ENCODE data around the gene NLK.
A peak's percentile ranks its signal among the peaks of the same experiment; 100 is the strongest.

The NLK gene

DNA sequence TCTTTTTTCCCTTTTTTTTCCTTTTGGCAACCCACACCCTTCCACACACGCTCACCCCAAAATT lies at the start of gene NLK:
TSS of gene NLK (plus strand) at position 21 of the 64 bp plus-strand sequence. CDS start 197 bp downstream, outside the sequence.
- H3K4me3 ChIP-seq (ENCODE audit: low read depth, low read length), result peak within 1 kb of the TSS; percentile 93
- no peak for DNase-seq (ENCODE audit: low read depth)
- TF ChIP-seq, protein P1, sequence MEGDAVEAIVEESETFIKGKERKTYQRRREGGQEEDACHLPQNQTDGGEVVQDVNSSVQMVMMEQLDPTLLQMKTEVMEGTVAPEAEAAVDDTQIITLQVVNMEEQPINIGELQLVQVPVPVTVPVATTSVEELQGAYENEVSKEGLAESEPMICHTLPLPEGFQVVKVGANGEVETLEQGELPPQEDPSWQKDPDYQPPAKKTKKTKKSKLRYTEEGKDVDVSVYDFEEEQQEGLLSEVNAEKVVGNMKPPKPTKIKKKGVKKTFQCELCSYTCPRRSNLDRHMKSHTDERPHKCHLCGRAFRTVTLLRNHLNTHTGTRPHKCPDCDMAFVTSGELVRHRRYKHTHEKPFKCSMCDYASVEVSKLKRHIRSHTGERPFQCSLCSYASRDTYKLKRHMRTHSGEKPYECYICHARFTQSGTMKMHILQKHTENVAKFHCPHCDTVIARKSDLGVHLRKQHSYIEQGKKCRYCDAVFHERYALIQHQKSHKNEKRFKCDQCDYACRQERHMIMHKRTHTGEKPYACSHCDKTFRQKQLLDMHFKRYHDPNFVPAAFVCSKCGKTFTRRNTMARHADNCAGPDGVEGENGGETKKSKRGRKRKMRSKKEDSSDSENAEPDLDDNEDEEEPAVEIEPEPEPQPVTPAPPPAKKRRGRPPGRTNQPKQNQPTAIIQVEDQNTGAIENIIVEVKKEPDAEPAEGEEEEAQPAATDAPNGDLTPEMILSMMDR (IDR thresholded peaks at IDR 0.05; ENCODE audit: low read depth, low read length, missing control alignments), result no peak

DNA sequence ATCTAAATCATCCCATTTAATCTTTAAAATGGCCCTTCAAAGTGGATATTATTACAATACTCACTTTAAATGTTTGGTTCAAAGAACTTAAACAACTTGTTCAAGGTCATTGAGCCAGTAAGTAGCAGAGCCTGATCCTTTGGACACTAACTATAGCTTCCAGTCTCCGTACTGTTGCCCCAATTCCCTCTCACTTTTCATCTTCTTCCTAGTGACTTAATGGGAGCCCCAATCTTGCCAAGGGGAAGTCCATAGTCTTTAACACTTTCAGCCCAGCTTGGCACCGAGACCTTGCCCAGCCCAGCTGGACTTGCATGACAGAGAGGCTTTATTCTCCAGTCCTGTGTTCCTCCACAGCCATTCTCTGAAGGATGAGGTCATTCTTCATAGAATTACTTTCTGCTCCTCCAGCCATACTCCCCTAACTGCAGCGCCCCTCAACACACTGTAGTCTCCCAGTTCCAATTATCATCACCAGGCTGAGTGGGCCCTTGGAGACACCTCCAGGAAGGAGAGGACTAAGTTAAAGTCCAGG lies 49.2 kb upstream of the NLK start:
- no peak for DNase-seq (ENCODE audit: low read depth)
- TF ChIP-seq, protein P1 (IDR thresholded peaks at IDR 0.05; ENCODE audit: low read depth, low read length, missing control alignments), result no peak
- H3K4me3 ChIP-seq (ENCODE audit: low read depth, low read length), result no peak overlapping the region

DNA sequence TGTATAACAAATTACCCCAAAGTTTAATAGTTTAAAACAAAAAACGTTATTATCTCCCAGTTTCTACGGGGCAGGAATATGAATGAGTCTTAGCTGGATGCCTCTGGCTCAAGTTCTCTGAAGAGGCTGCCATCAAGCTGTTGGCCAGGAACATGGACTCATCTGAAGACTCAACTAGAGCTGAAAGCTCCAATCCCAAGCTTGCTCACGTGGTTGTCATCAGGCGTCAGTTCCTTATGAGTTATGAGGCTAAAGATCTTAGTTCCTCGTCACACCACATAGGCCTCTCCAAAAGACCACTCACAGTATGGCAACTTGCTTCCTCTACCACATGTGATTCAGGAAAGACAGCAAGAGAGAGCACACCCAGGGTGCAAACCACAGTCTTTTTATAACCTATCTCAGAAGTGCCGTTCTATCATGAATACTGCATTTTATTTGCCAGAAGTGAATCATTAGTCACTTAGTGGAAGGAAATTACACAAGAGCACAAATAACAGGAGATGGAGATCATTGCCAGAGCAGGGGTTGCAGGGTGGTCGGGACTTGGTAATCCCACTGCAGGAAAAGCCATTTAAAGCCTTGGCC lies 48.7 kb upstream of the NLK start:
- no peak for DNase-seq (ENCODE audit: low read depth)
- TF ChIP-seq, protein P1 (IDR thresholded peaks at IDR 0.05; ENCODE audit: low read depth, low read length, missing control alignments), result no peak
- H3K4me3 ChIP-seq (ENCODE audit: low read depth, low read length), result no peak overlapping the region

DNA sequence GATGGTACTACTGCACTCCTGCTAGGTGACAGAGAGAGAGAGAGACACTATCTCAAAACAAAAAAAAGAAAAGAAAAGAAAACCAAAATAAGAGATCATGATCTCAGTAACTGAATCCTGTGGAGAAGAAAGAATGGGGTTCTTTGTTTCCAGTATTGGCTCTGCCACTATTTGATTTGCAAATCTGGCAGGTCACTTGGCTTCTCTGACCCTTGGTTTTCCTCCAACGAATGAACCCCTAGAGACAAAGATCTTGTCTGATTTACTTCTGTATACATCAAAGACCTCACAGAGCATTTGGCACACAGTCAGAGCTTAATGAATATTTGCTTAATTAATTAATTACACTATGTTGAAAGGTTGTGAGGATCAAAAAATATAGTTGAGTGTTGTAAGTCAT lies 47.9 kb upstream of the NLK start:
- TF ChIP-seq, protein P1 (IDR thresholded peaks at IDR 0.05; ENCODE audit: low read depth, low read length, missing control alignments), result no peak
- DNase-seq (ENCODE audit: low read depth), result no peak
- no peak overlapping the region for H3K4me3 ChIP-seq (ENCODE audit: low read depth, low read length)

DNA sequence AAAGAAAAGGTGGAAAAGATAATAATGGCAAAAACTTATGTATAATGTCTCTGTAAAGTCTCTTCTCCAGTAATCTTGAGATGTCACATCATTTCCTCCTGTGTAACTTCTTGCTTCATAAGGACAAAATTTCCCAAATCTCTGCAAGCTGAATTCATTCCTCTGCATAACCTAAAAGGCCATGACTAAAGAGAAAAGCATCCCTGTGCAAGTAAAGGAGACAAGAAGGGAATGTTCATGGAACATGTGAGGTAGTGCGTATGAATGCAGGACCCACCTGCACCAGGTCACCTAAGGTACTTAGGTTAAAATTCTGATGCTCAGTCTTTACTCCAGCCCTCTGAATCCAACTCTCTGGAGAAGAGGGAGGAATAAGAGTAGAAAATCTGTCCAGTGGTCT lies 46.9 kb upstream of the NLK start:
- TF ChIP-seq, protein P1 (IDR thresholded peaks at IDR 0.05; ENCODE audit: low read depth, low read length, missing control alignments), result no peak

GRCh38 chr17:27996202-27997043 lies 46.1 kb upstream of the NLK start:
- DNase-seq (ENCODE audit: low read depth), result no peak
- TF ChIP-seq, protein P1 (IDR thresholded peaks at IDR 0.05; ENCODE audit: low read depth, low read length, missing control alignments), result no peak
- no peak overlapping the region for H3K4me3 ChIP-seq (ENCODE audit: low read depth, low read length)

More for the DNA sequence above, 46.9 kb upstream of the NLK start:
- no peak for DNase-seq (ENCODE audit: low read depth)
- H3K4me3 ChIP-seq (ENCODE audit: low read depth, low read length), result no peak overlapping the region

GRCh38 chr17:27997044-27997401 lies 45.5 kb upstream of the NLK start:
- no peak for DNase-seq (ENCODE audit: low read depth)
- TF ChIP-seq, protein P1 (IDR thresholded peaks at IDR 0.05; ENCODE audit: low read depth, low read length, missing control alignments), result no peak
- H3K4me3 ChIP-seq (ENCODE audit: low read depth, low read length), result no peak overlapping the region

Measured in GM12864 (cell line).